Measurements from ENCODE around the gene MAD1L1.

The MAD1L1 gene

DNA sequence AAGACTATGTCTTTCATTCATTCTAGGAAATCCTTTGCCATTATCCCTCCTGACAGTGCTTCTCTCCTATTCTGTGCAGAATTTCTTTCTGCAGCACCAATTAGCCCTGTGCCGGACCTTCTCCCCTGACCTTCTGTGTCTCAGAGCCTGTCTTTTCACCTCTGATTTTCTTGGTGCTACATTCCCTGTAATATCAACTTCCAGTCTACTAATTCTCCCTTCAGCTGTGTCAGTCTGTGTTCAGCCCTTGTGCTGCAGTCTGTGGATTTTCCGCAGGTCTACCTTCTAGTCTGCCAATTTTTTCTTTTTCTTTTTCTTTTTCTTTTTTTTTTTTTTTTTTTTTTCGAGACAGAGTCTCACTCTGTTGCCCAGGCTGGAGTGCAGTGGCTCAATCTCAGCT is 446.9 kb downstream of the MAD1L1 start:
- DNase-seq = no peak

DNA sequence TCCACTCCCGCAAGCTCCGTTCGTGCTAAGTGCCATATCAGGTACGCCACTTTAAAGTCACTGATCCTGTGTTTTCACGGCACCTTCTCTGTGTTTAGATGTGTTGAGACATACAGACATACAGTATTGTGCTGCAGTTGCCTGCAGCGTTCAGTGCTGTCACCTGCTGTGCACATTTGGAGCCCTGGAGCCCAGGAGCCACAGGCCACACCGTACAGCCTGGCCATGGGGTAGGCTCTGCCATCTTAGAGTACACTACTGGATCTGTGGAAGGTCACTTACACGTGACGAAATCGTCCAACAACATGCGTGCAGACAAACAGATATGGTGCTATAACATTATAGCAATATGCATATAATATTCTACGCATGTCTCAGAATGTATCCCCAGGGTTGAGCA is 451.4 kb downstream of the MAD1L1 start:
- DNase-seq = no peak

DNA sequence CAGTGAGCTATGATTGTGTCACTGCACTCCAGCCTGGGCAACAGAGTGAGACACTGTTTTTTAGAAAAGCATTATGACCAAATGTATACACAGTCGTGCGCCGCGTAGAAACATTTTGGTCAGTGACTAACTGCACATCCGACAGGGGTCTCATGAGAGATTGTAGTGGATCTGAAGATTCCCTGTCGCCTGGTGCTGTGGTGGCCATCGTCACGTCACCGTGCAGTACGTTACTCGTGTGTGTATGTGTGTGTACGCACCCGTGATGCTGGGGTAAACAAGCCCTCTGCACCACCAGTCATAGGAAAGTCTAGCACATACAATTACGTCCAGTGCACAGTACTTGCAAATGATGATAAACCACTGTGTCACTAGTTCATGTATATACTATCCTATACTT is 453.3 kb downstream of the MAD1L1 start:
- no peak for DNase-seq

DNA sequence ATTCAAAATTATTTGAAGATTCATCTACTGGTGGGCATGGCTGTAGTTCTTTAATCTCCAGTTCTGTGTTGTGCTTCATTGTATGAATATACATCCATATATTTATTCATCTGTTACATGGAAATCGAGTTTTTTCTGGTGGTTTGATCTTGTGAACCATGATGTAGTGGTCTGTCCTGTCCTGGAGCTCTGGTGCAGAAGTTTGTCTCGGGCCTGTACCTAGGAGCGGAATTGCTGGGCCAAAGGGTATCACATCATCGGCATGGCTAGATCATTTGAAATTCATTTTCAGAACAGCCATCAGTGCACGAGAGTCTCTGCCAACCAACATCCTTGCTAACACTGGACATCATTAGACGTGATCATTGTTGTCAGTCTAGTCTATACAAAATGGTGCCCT is 455.6 kb downstream of the MAD1L1 start:
- DNase-seq = no peak

DNA sequence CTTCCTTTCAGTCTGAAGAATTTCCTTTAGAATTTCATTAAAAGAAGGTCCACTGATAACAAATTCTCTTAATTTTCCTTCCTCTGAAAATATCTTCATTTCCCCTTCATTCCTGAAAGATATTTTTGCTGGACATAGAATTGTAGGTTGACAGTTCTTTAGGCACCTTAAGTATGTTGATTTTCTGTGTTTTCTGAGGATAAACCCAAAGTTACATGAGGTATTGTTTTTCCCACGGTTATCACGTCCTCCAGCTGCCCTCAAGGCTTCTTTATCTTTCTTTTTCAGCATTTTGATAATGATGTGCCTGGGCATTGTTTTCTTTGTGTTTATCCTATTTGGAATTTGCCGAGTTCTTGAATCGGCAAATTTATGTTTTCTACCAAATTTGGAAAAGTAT is 457.4 kb downstream of the MAD1L1 start:
- DNase-seq = no peak

DNA sequence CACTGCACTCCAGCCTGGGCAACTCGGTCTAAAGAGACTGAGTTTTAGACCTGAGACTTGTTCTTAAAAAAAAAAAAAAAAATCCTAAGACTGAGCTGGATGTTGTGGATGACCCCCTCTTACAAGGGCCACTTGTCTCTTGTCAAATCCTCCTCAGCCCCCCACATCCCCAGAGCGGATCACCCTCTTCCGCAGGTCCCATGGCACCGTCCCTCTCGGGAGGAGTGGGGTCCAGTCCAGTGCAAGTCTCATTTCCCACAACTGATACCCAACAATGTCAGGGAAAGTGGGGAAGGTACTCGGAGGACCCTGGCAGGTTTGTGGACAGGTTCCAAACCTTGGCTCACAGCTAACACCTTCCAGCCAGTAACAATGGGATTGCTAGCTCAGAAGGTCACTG is 462.4 kb downstream of the MAD1L1 start:
- no peak for DNase-seq

DNA sequence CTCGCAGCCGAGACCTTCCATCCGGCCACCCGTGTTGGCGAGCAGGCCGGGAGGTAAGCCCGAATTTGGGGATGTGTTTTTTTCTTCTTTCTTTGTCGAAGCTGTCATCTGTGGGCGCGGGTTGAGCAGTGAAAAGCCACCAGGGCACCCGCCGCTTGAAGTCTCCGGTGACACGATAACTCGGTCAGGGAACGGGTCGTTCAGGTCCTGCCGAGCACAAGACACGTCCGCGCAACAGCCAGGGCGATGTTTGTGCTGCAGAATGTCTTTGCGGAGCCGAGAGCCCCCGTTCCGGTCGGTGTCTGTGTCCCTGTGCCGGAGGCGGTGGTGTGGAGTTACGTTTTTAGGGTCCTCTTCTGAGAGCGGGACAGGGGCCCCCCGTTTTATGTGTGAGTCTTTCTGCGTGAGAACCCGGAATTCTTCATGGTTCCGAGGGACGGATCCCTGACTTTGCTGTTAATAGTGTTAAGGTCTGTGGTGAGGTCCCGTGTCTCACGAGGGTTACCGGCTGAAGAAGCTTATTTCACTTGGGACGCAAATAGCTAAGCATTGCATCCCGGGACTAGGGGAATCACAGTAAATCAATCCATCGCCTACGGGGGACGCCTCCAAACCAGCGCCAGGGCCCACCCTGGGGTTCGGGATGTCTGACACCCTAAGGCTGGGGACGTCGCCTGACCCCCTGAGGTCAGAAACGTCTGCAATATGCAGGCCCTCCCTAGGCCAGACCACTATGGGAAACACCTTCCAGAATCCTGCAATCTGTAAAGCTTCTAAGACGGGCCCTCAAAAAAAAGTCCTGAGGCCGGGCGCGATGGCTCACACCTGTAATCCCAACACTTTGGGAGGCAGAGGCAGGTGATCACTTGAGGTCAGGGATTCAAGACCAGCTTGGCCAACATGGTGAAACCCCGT is 463.2 kb downstream of the MAD1L1 start:
- DNase-seq = no peak

DNA sequence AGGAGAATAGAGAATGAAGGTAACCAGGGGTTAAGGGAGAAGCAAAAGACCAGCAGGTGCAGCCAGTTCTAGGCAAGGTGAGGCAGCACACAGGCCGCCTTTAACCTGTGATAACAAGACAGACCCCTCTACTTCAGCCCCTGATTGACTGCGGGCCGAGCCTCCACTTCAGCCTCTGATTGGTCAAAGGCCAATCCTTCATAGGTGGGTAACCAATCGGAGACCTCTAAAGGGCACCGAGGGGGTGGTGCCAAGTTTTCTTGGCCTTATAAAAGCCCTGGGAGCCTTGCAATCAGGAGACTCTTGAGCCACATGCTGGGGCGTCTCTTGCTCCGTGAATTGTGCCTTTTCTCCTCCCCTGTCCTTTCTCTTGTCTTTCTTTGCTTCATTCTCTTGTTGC is 463.9 kb downstream of the MAD1L1 start:
- DNase-seq = no peak

DNA sequence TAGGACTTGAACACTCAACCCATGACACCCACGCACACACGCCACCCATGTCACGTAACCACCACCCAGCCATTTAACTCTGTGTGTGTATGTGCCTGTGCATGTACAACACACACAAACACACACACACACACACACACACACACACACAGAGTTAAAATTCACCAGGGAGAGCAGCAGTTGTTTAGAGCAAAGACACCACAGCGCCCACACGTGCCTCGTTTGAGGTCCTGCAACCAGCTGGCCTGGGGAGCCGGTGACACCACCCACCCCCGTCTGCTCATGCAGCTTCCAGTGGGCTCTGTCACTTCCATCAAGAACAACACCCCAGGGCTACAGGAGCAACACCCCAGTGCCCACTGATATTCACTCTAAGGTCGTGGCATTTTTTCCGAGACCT is 465.2 kb downstream of the MAD1L1 start:
- no peak for DNase-seq

All from NCI-H1105 treated with DMSO at 0.1 percent for 48 hours (cell line).